HepG2 (cell line): ENCODE results near the gene ITCH. TPM values are rescaled to one million over a fixed set of nuclear protein-coding genes. Genes with fewer than 3 reads are reported as not detected.
"Not testable (repeated sequence)": the region's sequence is repeated elsewhere in the genome, so short reads cannot be mapped to it uniquely, and the experiment has no call there.

Experiments
- ATAC-seq: fragments of 200-7000 bp; cut with Tn5 transposase; 3 replicates; pipeline ENCODE4 v1.9.1; 2020; ENCODE audit warnings: mild to moderate bottlenecking, moderate library complexity
- BruUV-seq: library from RNA; stranded (reverse); fragments of 400-500 nt; replicated peaks from 2 replicates; lab custom pipeline; 2021; lab: Mats Ljungman, UMichigan
- CTCF ChIA-PET: fragments of 300-600 bp; formaldehyde crosslinking; extraction: SDS; loops from one replicate; lab custom pipeline; 2021; ENCODE audit warnings: low total read pairs, inconsistent platforms, low intra/inter-chr PET ratio; lab: Yijun Ruan, JAX
- POLR2A ChIA-PET: fragments of 350-600 bp; sonication (Branson Sonifier 250); formaldehyde crosslinking; loops from one replicate; lab custom pipeline; 2020; ENCODE audit warnings: antibody characterized with exemption, inconsistent platforms; lab: Yijun Ruan, JAX
- DNase-seq: peaks from one replicate; pipeline ENCODE4 v3.0.0-alpha.2; 2015; ENCODE audit warnings: low spot score
- FAIRE-seq: peaks from 3 replicates; lab custom pipeline; 2011; peaks lifted over from hg19 to GRCh38; lab: Jason Lieb, UNC
- H2AFZ ChIP-seq: one replicate; pipeline ENCODE4 v1.6.1; 2011; ENCODE audit warnings: low read length, inconsistent platforms
- H3K27ac ChIP-seq: fragments of 300-600 bp; 3 replicates; pipeline ENCODE4 v1.8.0; 2011; ENCODE audit warnings: mixed run types, mild to moderate bottlenecking, mixed read lengths, low read length, inconsistent platforms; ENCODE audit not compliant: insufficient read depth; ENCODE audit errors: extremely low read length
- H3K27me3 ChIP-seq, 2 experiments: fragments of 200-600 bp in 1 of 2; 2 replicates in 1 of 2; 3 replicates in 1 of 2; pipeline versions ENCODE4 v1.6.0 to v1.8.0; 2011; ENCODE audit warnings: low read length in 2 of 2, mild to moderate bottlenecking in 2 of 2, moderate library complexity in 2 of 2, inconsistent platforms in 1 of 2; ENCODE audit not compliant: insufficient read depth in 2 of 2, control insufficient read depth in 1 of 2
- H3K36me3 ChIP-seq, 2 experiments: fragments of 200-600 bp in 1 of 2; replicated peaks in 1 of 2; 2 replicates in 1 of 2; 3 replicates in 1 of 2; pipeline versions ENCODE4 v1.5.1 to v1.8.0; 2011; ENCODE audit warnings: low read length in 2 of 2, inconsistent platforms in 1 of 2; ENCODE audit not compliant: insufficient read depth in 2 of 2, control insufficient read depth in 1 of 2
- H3K4me1 ChIP-seq: 2 replicates; pipeline ENCODE4 v1.5.1; 2012; ENCODE audit warnings: low read length, inconsistent platforms; ENCODE audit not compliant: insufficient read depth
- H3K4me2 ChIP-seq: 2 replicates; pipeline ENCODE4 v1.6.0; 2011; ENCODE audit warnings: low read depth, low read length, inconsistent platforms
- H3K4me3 ChIP-seq, 3 experiments: fragments of 200-600 bp in 1 of 3; sonication (generic), shearing (Covaris generic) in 1 of 3; replicated peaks in 1 of 3; 2 replicates each; pipeline ENCODE4 v1.5.1; 2011 to 2016; ENCODE audit warnings: low read length in 3 of 3, inconsistent platforms in 2 of 3, low read depth in 2 of 3, mild to moderate bottlenecking in 2 of 3, control low read depth in 1 of 3, mixed read lengths in 1 of 3; ENCODE audit not compliant: insufficient read depth in 1 of 3
- H3K79me2 ChIP-seq: one replicate; pipeline ENCODE4 v1.6.1; 2011; ENCODE audit warnings: low read length, inconsistent platforms; ENCODE audit not compliant: insufficient read depth
- H3K9ac ChIP-seq: 2 replicates; pipeline ENCODE4 v1.6.0; 2011; ENCODE audit warnings: mild to moderate bottlenecking, low read depth, low read length, inconsistent platforms; ENCODE audit not compliant: insufficient read depth
- H3K9me3 ChIP-seq: 2 replicates; pipeline ENCODE4 v1.5.1; 2012; ENCODE audit warnings: mild to moderate bottlenecking, low read length
- H4K20me1 ChIP-seq: 2 replicates; pipeline ENCODE4 v1.6.0; 2011; ENCODE audit warnings: inconsistent platforms, mild to moderate bottlenecking, low read length, moderate library complexity; ENCODE audit not compliant: insufficient read depth
- EZH2 ChIP-seq: conservative IDR thresholded peaks from 2 replicates; pipeline ENCODE4 v1.6.1; 2012; ENCODE audit warnings: mild to moderate bottlenecking, low read depth, low read length, moderate library complexity
- MAFF ChIP-seq: IDR thresholded peaks from 2 replicates; pipeline ENCODE4 v1.6.1; 2011; ENCODE audit warnings: low read depth, low read length, improper control_type of control experiment
- MAFK ChIP-seq, 2 experiments: IDR thresholded peaks in 1 of 2; conservative IDR thresholded peaks in 1 of 2; 2 replicates each; pipeline ENCODE4 v1.6.1; 2011; ENCODE audit warnings: improper control_type of control experiment in 2 of 2, low read length in 2 of 2
- RARA ChIP-seq: IDR thresholded peaks from 2 replicates; pipeline ENCODE4 v1.6.1; 2016; ENCODE audit warnings: missing genetic modification reagents, missing compliant biosample characterization
- SP4 ChIP-seq: sonication (generic); formaldehyde crosslinking; IDR thresholded peaks from 2 replicates; pipeline ENCODE4 v1.8.1; 2023; ENCODE audit warnings: mild to moderate bottlenecking, missing genetic modification reagents
- WGBS: methylation state at CpG from one replicate; pipeline ENCODE4 v1.1.6; 2017; ENCODE audit warnings: low lambda C conversion rate; 5-methylcytosine and 5-hydroxymethylcytosine counted together
- in situ Hi-C: cut with HindIII; loops from 2 replicates; pipeline ENCODE4 v1.10.0; 2017; ENCODE audit warnings: low pct_unique_long_range_greater_than_20kb; ENCODE audit not compliant: extremely low pct_ligation_motif_present
- intact Hi-C: fragments of 100-400 bp; cut with micrococcal nuclease; formaldehyde crosslinking; loops from one replicate; pipeline ENCODE4 v1.10.0; 2022; ENCODE audit not compliant: unreplicated experiment
- polyA plus RNA-seq, 8 experiments: library from polyadenylated mRNA; depleted of rRNA in 3 of 8; stranded (reverse) in 7 of 8; unstranded in 1 of 8; fragments of >200 nt; fragmentation: Illumina TruSeq in 4 of 8; extraction: Trizol in 4 of 8; gene quantifications; 2 replicates each; pipeline versions ENCODE4 v1.2.1 to v1.2.3, GENCODE V29; 2011 to 2016; ENCODE audit warnings: low read depth in 4 of 8, missing spikeins in 1 of 8, mixed read lengths in 1 of 8; ENCODE audit not compliant: insufficient read depth in 1 of 8
- total RNA-seq, 5 experiments: library from RNA; depleted of rRNA; stranded (reverse); fragments of >200 nt; fragmentation: Illumina TruSeq; extraction: Trizol; gene quantifications; 2 replicates each; pipeline ENCODE4 v1.2.3, GENCODE V29; 2016; ENCODE audit warnings: low read depth in 1 of 5
- TF ChIP-seq, protein P1 (sequence below): sonication (generic); formaldehyde crosslinking; IDR thresholded peaks from 2 replicates; pipeline ENCODE4 v1.4.0; 2020; ENCODE audit warnings: mild to moderate bottlenecking, missing genetic modification reagents
- TF ChIP-seq, protein P2 (sequence below): sonication (generic); formaldehyde crosslinking; IDR thresholded peaks from 2 replicates; pipeline ENCODE4 v1.8.0; 2022; ENCODE audit warnings: mild to moderate bottlenecking, missing genetic modification reagents; ENCODE audit not compliant: insufficient replicate concordance

The ITCH gene
- total and polyA plus RNA-seq, 2 of the 13 experiments (the other 11 are each of a cell fraction or from before 2014, with no cell fraction given) = 20.5 to 112 TPM

DNA sequence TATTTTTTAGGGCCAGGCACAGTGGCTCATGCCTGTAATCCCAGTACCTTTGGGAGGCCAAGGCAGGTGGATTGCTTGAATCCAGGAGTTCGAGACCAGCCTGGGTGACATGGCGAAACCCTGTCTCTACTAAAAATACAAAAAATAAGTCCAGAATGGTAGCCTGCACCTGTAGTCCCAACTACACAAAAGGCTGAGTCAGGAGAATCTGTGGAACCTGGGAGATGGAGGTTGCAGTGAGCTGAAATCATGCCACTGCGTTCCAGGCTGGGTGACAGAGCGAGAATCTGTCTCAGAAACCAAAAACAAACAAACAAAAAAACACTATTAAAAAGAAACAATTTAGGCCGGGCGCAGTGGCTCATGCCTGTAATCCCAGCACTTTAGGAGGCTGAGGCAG, 69.6 kb downstream of the ITCH start:
- intact Hi-C loops, H3K4me2 ChIP-seq, in situ Hi-C loops: not testable (repeated sequence)
- TF ChIP-seq MAFK (conservative IDR thresholded peaks at IDR 0.05 in 1 of 2, IDR thresholded peaks at IDR 0.05 in 1 of 2; ENCODE audit: low read length in 2 of 2) (peak; percentile 85 to 91), MAFF (peak; percentile 78)
- TF ChIP-seq, all 625 proteins: peak for 2; not testable (repeated sequence) for 623
- H3K4me1 ChIP-seq, H3K79me2 ChIP-seq, POLR2A ChIA-PET, H4K20me1 ChIP-seq, H3K9me3 ChIP-seq, BruUV-seq, ATAC-seq, H3K27me3 ChIP-seq, H3K9ac ChIP-seq, H3K4me3 ChIP-seq, H3K27ac ChIP-seq, FAIRE-seq, CTCF ChIA-PET, H2AFZ ChIP-seq, DNase-seq: not testable (repeated sequence)
- H3K36me3 ChIP-seq = peaks cover 16 to 47% of the 10 kb centered on the region in 2 experiments
- 97% methylated on average over 6 of the region's 6 CpGs for WGBS

DNA sequence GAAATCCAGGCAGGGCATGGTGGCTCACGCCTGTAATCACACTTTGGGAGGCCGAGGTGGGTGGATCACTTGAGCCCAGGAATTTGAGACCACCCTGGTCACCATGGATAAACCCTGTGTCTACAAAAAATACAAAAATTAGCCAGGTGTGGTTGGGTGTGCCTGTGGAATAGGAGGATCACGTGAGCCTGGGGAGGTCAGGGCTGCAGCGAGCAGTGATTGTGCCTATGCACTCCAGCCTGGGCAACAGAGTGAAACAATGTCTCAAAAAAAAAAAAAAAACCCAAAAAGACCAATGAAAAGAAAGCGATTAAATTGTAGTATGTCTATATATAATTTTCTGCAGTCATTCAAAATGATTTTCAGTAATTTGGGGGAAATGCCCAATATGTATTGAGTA, 70.3 kb downstream of the ITCH start:
- H3K27ac ChIP-seq = no peak overlapping the region
- peaks cover 3% of the 10 kb centered on the region for H3K79me2 ChIP-seq
- H3K9me3 ChIP-seq = no peaks in the 10 kb centered on the region
- in situ Hi-C loops (no loop called here), intact Hi-C loops (no loop called here)
- ATAC-seq (no peak), DNase-seq (no peak), FAIRE-seq (no peak)
- H3K36me3 ChIP-seq = peaks cover 18 to 54% of the 10 kb centered on the region in 2 experiments
- no peak for TF ChIP-seq RARA (CRISPR knock-in tag)
- TF ChIP-seq, protein P1, sequence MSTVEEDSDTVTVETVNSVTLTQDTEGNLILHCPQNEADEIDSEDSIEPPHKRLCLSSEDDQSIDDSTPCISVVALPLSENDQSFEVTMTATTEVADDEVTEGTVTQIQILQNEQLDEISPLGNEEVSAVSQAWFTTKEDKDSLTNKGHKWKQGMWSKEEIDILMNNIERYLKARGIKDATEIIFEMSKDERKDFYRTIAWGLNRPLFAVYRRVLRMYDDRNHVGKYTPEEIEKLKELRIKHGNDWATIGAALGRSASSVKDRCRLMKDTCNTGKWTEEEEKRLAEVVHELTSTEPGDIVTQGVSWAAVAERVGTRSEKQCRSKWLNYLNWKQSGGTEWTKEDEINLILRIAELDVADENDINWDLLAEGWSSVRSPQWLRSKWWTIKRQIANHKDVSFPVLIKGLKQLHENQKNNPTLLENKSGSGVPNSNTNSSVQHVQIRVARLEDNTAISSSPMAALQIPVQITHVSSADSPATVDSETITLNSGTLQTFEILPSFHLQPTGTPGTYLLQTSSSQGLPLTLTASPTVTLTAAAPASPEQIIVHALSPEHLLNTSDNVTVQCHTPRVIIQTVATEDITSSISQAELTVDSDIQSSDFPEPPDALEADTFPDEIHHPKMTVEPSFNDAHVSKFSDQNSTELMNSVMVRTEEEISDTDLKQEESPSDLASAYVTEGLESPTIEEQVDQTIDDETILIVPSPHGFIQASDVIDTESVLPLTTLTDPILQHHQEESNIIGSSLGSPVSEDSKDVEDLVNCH (CRISPR knock-in tag) = no peak
- TF ChIP-seq, protein P2, sequence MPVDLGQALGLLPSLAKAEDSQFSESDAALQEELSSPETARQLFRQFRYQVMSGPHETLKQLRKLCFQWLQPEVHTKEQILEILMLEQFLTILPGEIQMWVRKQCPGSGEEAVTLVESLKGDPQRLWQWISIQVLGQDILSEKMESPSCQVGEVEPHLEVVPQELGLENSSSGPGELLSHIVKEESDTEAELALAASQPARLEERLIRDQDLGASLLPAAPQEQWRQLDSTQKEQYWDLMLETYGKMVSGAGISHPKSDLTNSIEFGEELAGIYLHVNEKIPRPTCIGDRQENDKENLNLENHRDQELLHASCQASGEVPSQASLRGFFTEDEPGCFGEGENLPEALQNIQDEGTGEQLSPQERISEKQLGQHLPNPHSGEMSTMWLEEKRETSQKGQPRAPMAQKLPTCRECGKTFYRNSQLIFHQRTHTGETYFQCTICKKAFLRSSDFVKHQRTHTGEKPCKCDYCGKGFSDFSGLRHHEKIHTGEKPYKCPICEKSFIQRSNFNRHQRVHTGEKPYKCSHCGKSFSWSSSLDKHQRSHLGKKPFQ (CRISPR knock-in tag) = no peak
- no peak for TF ChIP-seq SP4 (CRISPR knock-in tag)
- no peak for TF ChIP-seq EZH2
- no peak overlapping the region for H3K4me2 ChIP-seq
- no peaks in the 10 kb centered on the region for H3K4me1 ChIP-seq
- no TSS peak for BruUV-seq
- H2AFZ ChIP-seq = no peak overlapping the region
- CTCF ChIA-PET = no interaction called here
- H3K4me3 ChIP-seq = no peak overlapping the region
- no peaks in the 10 kb centered on the region for H3K27me3 ChIP-seq
- POLR2A ChIA-PET = no interaction called here
- no peaks in the 10 kb centered on the region; the same call in 1 of the 2 replicates for H4K20me1 ChIP-seq
- no peak overlapping the region for H3K9ac ChIP-seq
- WGBS = over 99% methylated on average over 5 of the region's 5 CpGs
